Colonic mucosa (tissue), 4 donors: Measurements from ENCODE around the gene DMTF1. TPM values are rescaled to one million over a fixed set of nuclear protein-coding genes. Genes with fewer than 3 reads are reported as not detected.
A peak's percentile ranks its signal among the peaks of the same experiment; 100 is the strongest.

Source experiments
- DNase-seq: peaks from one replicate; pipeline ENCODE4 v3.0.0-alpha.2; 2020
- H3K27ac ChIP-seq: fragments of 200-600 bp; one replicate; pipeline ENCODE4 v1.8.0; 2021
- H3K27me3 ChIP-seq: fragments of 200-600 bp; one replicate; pipeline ENCODE4 v1.8.0; 2021
- H3K36me3 ChIP-seq: fragments of 200-600 bp; one replicate; pipeline ENCODE4 v1.8.0; 2021
- H3K4me1 ChIP-seq: fragments of 200-600 bp; one replicate; pipeline ENCODE4 v1.8.0; 2021; ENCODE audit warnings: mild to moderate bottlenecking
- H3K4me3 ChIP-seq: fragments of 200-600 bp; one replicate; pipeline ENCODE4 v1.8.0; 2021
- H3K9ac ChIP-seq, 2 donors: one replicate each; pipeline ENCODE4 v1.7.0; 2013; ENCODE audit warnings: control low read depth in 2 of 2, low read depth in 2 of 2, low read length in 2 of 2
- H3K9me3 ChIP-seq: fragments of 200-600 bp; one replicate; pipeline ENCODE4 v1.8.0; 2021
- intact Hi-C: fragments of 100-400 bp; cut with DNase I; formaldehyde crosslinking; loops from one replicate; pipeline ENCODE4 v1.14.1; 2022
- total RNA-seq, 2 donors: library from RNA; stranded (reverse); fragmentation: NEBNext Ultra II Directional in 1 of 2; extraction: Animal tissue kit (Norgen Biotek cat#: 25700) in 1 of 2; gene quantifications; one replicate each; pipeline ENCODE4 v1.2.1, GENCODE V29; 2021
- TF ChIP-seq, protein P1 (sequence below): fragments of 200-600 bp; IDR thresholded peaks from one replicate; pipeline ENCODE4 v1.8.0; 2022; ENCODE audit warnings: antibody characterized with exemption, mild to moderate bottlenecking
- donor health status: healthy.
- donor health status: DM: no; HTN: no; CAD: no.
- donor health status: DM: no; HTN: no; CAD: no.

Gene DMTF1
- total RNA-seq, 2 donors from 2014 or later: 44.4 to 66.0 TPM

DNA sequence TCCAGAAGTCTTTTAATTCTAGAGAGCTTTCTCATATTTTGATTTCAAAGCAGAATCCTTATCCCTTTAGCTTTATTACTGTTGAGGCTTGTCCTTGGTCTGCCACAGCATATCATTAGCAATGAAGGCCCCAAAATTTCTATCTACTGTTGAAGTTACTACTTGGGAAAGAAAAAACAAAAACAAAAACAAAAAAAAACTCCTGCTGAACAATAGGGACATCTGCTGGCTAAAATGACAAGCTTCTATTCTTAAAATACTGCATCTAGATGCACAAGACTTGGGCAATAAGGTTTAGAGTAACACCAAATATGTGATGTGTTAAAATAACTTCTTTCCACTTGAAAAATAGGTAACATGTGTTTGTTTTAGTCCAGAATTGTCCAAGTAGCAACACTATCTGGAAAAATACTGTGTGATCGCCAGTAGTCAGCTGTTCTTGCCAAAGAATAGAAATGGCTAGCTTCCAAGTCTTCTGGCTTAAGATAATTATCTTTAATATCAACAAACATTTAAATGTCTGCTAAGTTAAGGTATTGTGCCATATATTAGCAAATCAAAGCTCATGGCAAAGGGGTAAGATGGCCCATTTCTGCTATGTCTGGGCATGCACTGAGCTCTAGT is 3.8 kb upstream of the DMTF1 start:
- no peak for DNase-seq
- TF ChIP-seq, protein P1, sequence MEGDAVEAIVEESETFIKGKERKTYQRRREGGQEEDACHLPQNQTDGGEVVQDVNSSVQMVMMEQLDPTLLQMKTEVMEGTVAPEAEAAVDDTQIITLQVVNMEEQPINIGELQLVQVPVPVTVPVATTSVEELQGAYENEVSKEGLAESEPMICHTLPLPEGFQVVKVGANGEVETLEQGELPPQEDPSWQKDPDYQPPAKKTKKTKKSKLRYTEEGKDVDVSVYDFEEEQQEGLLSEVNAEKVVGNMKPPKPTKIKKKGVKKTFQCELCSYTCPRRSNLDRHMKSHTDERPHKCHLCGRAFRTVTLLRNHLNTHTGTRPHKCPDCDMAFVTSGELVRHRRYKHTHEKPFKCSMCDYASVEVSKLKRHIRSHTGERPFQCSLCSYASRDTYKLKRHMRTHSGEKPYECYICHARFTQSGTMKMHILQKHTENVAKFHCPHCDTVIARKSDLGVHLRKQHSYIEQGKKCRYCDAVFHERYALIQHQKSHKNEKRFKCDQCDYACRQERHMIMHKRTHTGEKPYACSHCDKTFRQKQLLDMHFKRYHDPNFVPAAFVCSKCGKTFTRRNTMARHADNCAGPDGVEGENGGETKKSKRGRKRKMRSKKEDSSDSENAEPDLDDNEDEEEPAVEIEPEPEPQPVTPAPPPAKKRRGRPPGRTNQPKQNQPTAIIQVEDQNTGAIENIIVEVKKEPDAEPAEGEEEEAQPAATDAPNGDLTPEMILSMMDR: peak; percentile 42
- Histone ChIP-seq H3K4me1 (peaks cover 4% of the 10 kb centered on the region), H3K4me3 (no peak overlapping the region), H3K27me3 (no peaks in the 10 kb centered on the region), H3K36me3 (no peaks in the 10 kb centered on the region), H3K9ac (no peak overlapping the region), H3K9me3 (no peaks in the 10 kb centered on the region), H3K27ac (no peak overlapping the region)
- intact Hi-C loops: loop anchor here (2.0 kb wide), 1 partner anchor 210 kb away; no protein-coding TSS in a partner anchor

DNA sequence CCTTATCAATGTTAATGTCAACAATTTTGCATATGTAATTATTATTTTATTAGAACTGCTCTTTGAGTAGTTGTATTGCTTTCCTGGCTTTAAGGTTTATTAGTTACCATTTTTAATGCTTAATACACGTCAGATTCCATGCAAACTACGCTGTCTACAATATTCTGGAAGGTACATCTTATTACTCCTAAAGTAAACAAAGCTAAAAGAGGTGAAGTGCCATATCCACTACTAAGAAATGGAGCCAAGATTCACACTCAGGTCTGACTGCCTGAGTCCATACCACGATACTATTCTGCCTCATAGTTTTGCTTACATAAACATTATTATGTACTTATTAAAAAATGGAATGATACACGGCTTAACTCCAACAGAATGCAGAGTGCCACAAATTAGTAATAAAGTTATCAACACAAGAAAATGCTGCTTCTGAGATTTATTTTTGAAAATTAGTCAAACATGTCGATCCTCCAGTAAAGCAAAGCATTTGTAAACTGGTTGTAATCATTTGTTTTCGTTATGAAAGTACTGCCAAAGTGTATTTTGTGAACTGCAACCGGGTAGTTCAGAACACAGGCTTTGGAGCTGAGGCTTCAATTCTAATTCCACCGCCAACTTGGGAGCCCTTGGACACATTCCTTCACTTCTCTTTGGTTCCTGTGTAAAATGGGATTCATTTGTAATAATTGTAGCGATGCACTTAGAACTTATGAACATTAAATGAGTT is 1.1 kb upstream of the DMTF1 start:
- Histone ChIP-seq H3K36me3 (no peaks in the 10 kb centered on the region), H3K4me3 (peak overlapping the region; percentile 54), H3K27me3 (no peaks in the 10 kb centered on the region), H3K4me1 (peaks cover 18% of the 10 kb centered on the region), H3K9ac (peak overlapping the region in 1 of 2 donors; percentile 96), H3K9me3 (no peaks in the 10 kb centered on the region), H3K27ac (peak overlapping the region; percentile 95)
- TF ChIP-seq, protein P1: no peak
- DNase-seq: no peak
- intact Hi-C loops: loop anchor here (10.0 kb wide), 2 partner anchors 194 to 724 kb away; partner anchors contain the start of genes CROT, DBF4 and SLC25A40

DNA sequence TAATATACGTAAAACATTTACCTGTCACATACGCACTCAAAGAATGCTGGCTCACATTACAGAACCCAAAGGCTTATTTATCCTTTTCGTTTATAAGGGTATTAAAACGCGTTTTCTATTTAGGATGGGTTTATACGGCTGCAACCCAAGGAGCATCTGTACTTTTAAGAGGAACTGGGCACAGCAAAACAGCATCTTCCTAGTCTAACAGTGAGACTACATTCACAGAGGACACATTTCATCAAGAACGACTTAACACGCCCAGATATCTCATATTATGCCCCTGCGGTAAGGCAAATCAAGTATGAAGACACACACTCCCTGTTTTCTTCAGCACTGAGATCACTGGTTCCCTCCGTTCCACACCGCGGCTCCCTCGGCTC is 533 bp upstream of the DMTF1 start:
- H3K9me3 ChIP-seq: no peaks in the 10 kb centered on the region
- H3K27me3 ChIP-seq: no peaks in the 10 kb centered on the region
- peak overlapping the region; percentile 80 to 96 for H3K9ac ChIP-seq
- H3K27ac ChIP-seq: peak overlapping the region; percentile 95
- TF ChIP-seq, protein P1: no peak
- DNase-seq: no peak
- intact Hi-C loops: loop anchor here (10.0 kb wide), 2 partner anchors 193 to 723 kb away; partner anchors contain the start of genes CROT, DBF4 and SLC25A40
- no peaks in the 10 kb centered on the region for H3K36me3 ChIP-seq
- H3K4me3 ChIP-seq: peak overlapping the region; percentile 54
- H3K4me1 ChIP-seq: peaks cover 18% of the 10 kb centered on the region

DNA sequence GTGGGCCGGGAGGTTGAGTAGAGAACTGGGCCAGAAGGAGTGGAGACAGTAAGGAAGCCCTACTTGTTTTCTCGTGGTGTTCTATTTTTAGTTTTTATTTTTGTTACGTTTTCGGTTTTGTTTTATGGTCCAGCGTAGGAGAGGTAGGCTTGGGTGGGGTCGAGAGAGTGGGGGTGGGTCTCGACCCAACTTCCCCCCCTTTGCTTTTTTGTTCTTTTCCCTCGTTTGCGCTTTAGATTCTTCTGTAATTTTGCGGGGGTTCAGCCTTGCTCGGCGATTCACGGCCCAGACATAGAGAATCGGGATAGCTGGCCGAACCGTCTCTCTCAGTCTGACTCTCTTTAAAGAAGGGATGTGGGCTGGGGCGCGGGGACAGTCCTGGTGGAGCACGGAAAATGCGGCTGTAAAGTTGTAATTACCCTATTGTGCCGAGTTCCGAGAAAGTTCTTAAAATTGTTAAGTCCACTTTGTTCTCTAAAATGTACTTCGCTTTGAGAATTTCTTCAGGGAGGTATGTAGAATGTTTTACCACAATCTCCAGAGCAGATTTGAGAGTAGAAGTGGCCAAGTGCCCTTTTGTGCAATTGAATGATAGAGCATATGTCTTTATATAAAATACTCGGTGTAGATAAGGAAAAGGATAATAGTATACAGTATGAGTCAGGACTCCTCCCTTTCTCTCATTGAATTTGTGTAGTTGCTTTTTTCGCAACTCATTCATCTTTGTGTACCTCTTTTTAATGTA is 816 bp downstream of the DMTF1 start:
- no peaks in the 10 kb centered on the region for H3K36me3 ChIP-seq
- peak overlapping the region; percentile 95 for H3K27ac ChIP-seq
- peak; percentile 50 for DNase-seq
- intact Hi-C loops: loop anchor here (10.0 kb wide), 2 partner anchors 192 to 722 kb away; partner anchors contain the start of genes CROT, DBF4 and SLC25A40
- H3K9ac ChIP-seq: peak overlapping the region; percentile 76 to 96
- no peaks in the 10 kb centered on the region for H3K27me3 ChIP-seq
- no peaks in the 10 kb centered on the region for H3K9me3 ChIP-seq
- TF ChIP-seq, protein P1: no peak
- peak overlapping the region; percentile 54 for H3K4me3 ChIP-seq
- peaks cover 18% of the 10 kb centered on the region for H3K4me1 ChIP-seq

DNA sequence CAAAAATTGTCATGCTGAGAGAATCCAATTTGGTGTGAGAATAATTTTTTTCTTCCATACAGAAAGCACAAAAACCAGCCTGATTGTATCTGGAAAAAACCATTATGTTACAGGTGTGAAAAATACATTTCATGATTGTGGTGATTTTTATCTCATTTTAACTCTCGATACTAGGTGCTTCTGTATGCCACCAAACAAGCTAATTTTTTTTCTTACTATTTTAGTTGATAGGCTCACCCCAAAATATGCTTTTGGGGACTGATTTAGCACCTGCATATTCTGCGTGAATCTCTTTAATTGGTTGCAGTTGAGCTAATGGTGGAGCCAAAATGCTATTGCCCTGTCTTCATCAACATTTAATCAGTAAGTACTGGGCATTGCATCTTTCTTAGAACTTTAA is 1.9 kb downstream of the DMTF1 start:
- intact Hi-C loops: loop anchor here (10.0 kb wide), 2 partner anchors 191 to 721 kb away; partner anchors contain the start of genes CROT, DBF4 and SLC25A40

More for the DNA sequence above, 1.9 kb downstream of the DMTF1 start:
- peak overlapping the region; percentile 95 for H3K27ac ChIP-seq
- peak overlapping the region; percentile 54 for H3K4me3 ChIP-seq
- TF ChIP-seq, protein P1: no peak
- peaks cover 18% of the 10 kb centered on the region for H3K4me1 ChIP-seq
- DNase-seq: no peak
- H3K9me3 ChIP-seq: no peaks in the 10 kb centered on the region
- H3K36me3 ChIP-seq: no peaks in the 10 kb centered on the region
- H3K27me3 ChIP-seq: no peaks in the 10 kb centered on the region
- no peak overlapping the region for H3K9ac ChIP-seq
